ENCODE measurements around the gene IFT43. TPM values are rescaled to one million over a fixed set of nuclear protein-coding genes. Genes with fewer than 3 reads are reported as not detected.

Gene IFT43
- polyA plus RNA-seq, 1 experiment, result 58.9 TPM

DNA sequence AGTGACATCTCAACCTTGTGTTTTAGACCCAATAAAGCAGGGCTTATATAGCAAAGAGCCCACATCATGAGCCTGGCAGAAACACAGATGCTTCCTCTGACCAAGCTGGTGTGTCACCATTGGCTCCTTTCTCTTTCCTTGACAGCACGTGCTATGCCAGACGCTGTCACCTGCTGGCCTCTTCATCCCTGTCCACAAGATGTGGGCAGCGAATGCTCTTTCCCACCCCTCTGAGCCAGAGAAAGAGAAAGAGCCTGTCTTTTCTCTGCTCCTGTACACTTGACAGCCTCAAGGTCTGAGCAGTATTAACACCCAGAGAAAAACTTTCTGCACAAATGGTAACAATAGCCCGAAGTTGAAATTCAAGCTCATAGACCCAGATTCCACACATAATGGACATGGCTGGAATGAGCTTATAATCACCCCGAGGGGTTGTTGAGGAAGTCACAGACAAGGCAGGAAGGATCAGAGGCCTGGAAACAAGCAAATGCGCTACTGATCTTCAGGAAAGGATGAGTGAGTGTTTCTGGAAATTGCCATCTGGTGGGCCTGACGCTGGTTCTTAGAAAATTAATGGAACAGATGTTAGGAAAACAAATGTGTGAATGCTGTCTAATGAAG is 12.7 kb upstream of the IFT43 start:
- POLR2A ChIA-PET, result no interaction called here
- CTCF ChIA-PET, result interaction anchor here (0.9 to 13.4 kb wide), 6 partner anchors 9 to 414 kb away, joined by 3 to 296 read pairs (median 4); no protein-coding TSS in a partner anchor
- DNase-seq (ENCODE audit: low read depth), result no peak
- H3K4me3 ChIP-seq (ENCODE audit: low read depth, low read length), result no peak overlapping the region
- H3K36me3 ChIP-seq (ENCODE audit: control insufficient read depth, insufficient read depth, low read length), result no peaks in the 10 kb centered on the region; the same call in 1 of the 2 replicates
- no peak for TF ChIP-seq CTCF (IDR thresholded peaks at IDR 0.05; ENCODE audit: insufficient read depth, low read depth, low read length)
- H3K27me3 ChIP-seq (ENCODE audit: control insufficient read depth, insufficient read depth, low read length), result peaks cover 3% of the 10 kb centered on the region; the same call in 1 of the 2 replicates

DNA sequence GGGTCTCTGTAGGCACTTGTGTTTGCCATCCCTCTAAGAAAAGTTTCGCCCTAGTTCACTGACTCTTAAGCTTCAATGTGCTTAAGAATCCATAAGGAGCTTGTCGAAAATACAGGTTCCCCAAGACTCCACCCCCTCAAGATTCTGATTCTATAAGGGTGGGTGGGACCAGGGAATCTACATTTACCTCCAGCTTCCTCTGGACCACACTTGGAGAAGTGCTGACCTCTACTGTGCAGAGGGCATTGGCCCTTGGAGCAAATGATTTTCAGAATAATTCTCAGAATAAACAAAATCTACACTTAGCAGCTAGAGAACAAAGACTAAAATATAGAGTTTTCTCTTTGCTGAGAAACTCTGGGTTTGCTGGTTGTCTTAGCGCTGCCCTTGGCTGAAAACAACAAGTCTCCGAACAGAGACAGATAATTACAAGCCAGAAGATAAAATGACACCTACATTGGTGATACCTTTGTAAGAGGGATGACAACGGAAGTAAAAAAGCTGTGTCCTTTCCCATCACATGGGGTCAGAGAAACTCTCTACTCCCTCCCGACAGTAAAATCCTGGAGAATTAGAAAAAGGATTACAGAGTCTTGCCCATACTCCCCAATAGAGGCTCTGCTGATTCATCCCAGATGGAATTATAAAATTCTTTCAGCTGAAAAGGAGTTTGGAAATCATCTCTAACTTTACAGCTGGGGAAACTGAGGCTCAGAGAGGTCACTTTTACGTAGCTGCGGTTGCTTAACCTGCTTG is 8.6 kb upstream of the IFT43 start:
- peaks cover 3% of the 10 kb centered on the region; the same call in 1 of the 2 replicates for H3K27me3 ChIP-seq (ENCODE audit: control insufficient read depth, insufficient read depth, low read length)
- no peaks in the 10 kb centered on the region for H3K36me3 ChIP-seq (ENCODE audit: control insufficient read depth, insufficient read depth, low read length)
- H3K4me3 ChIP-seq (ENCODE audit: low read depth, low read length), result no peak overlapping the region
- ChIA-PET CTCF (interaction anchor here (1.3 to 13.4 kb wide), 5 partner anchors 18 to 266 kb away, joined by 3 to 296 read pairs (median 105); no protein-coding TSS in a partner anchor), POLR2A (interaction anchor here (0.6 kb wide), 1 partner anchor 64 kb away, joined by 8 read pairs; no protein-coding TSS in a partner anchor)
- TF ChIP-seq CTCF (IDR thresholded peaks at IDR 0.05; ENCODE audit: insufficient read depth, low read depth, low read length), result no peak
- DNase-seq (ENCODE audit: low read depth), result no peak

GRCh38 chr14:75977582-75977943 is 8.0 kb upstream of the IFT43 start:
- CTCF ChIA-PET, result interaction anchor here (1.3 to 13.4 kb wide), 5 partner anchors 17 to 267 kb away, joined by 5 to 296 read pairs (median 105); no protein-coding TSS in a partner anchor
- POLR2A ChIA-PET, result interaction anchor here (0.6 kb wide), 1 partner anchor 64 kb away, joined by 8 read pairs; no protein-coding TSS in a partner anchor
- no peak for DNase-seq (ENCODE audit: low read depth)

GRCh38 chr14:75978249-75978731 is 7.3 kb upstream of the IFT43 start:
- ChIA-PET POLR2A (no interaction called here), CTCF (interaction anchor here (0.9 to 13.4 kb wide), 15 partner anchors 8 to 274 kb away, joined by 3 to 296 read pairs (median 6); no protein-coding TSS in a partner anchor)
- no peak overlapping the region for H3K4me3 ChIP-seq (ENCODE audit: low read depth, low read length)

More at GRCh38 chr14:75977582-75977943, 8.0 kb upstream of the IFT43 start:
- Histone ChIP-seq H3K4me3 (ENCODE audit: low read depth, low read length) (no peak overlapping the region), H3K36me3 (ENCODE audit: control insufficient read depth, insufficient read depth, low read length) (no peaks in the 10 kb centered on the region), H3K27me3 (ENCODE audit: control insufficient read depth, insufficient read depth, low read length) (peaks cover 3% of the 10 kb centered on the region; the same call in 1 of the 2 replicates)
- no peak for TF ChIP-seq CTCF (IDR thresholded peaks at IDR 0.05; ENCODE audit: insufficient read depth, low read depth, low read length)

More at GRCh38 chr14:75978249-75978731, 7.3 kb upstream of the IFT43 start:
- TF ChIP-seq CTCF (IDR thresholded peaks at IDR 0.05; ENCODE audit: insufficient read depth, low read depth, low read length), result no peak
- no peaks in the 10 kb centered on the region for H3K27me3 ChIP-seq (ENCODE audit: control insufficient read depth, insufficient read depth, low read length)
- no peak for DNase-seq (ENCODE audit: low read depth)
- H3K36me3 ChIP-seq (ENCODE audit: control insufficient read depth, insufficient read depth, low read length), result no peaks in the 10 kb centered on the region
